Astrocyte of the spinal cord (primary cell): Measurements from ENCODE around the gene YPEL1.
"Not testable (repeated sequence)": the region's sequence is repeated elsewhere in the genome, so short reads cannot be mapped to it uniquely, and the experiment has no call there.

Experiments
- DNase-seq: peaks from one replicate; pipeline ENCODE4 v3.0.0; 2011; ENCODE audit warnings: low read depth, low spot score
- H3K4me3 ChIP-seq: 2 replicates; pipeline ENCODE4 v1.5.1; 2011; ENCODE audit warnings: low read depth, mild to moderate bottlenecking, low read length, moderate library complexity
- in situ Hi-C: cut with HindIII; loops from 2 replicates; pipeline ENCODE4 v1.10.0; 2017; ENCODE audit warnings: low sequenced_read_pairs
- TF ChIP-seq, protein P1 (sequence below): IDR thresholded peaks from 2 replicates; pipeline ENCODE4 v1.5.1; 2012; ENCODE audit warnings: low read depth, mild to moderate bottlenecking, low read length, inconsistent platforms

YPEL1 gene

GRCh38 chr22:21730535-21731308 lies 4.9 kb downstream of the YPEL1 start:
- no peak overlapping the region for H3K4me3 ChIP-seq
- DNase-seq, result no peak
- in situ Hi-C loops, result no loop called here
- TF ChIP-seq, protein P1, sequence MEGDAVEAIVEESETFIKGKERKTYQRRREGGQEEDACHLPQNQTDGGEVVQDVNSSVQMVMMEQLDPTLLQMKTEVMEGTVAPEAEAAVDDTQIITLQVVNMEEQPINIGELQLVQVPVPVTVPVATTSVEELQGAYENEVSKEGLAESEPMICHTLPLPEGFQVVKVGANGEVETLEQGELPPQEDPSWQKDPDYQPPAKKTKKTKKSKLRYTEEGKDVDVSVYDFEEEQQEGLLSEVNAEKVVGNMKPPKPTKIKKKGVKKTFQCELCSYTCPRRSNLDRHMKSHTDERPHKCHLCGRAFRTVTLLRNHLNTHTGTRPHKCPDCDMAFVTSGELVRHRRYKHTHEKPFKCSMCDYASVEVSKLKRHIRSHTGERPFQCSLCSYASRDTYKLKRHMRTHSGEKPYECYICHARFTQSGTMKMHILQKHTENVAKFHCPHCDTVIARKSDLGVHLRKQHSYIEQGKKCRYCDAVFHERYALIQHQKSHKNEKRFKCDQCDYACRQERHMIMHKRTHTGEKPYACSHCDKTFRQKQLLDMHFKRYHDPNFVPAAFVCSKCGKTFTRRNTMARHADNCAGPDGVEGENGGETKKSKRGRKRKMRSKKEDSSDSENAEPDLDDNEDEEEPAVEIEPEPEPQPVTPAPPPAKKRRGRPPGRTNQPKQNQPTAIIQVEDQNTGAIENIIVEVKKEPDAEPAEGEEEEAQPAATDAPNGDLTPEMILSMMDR, result no peak

DNA sequence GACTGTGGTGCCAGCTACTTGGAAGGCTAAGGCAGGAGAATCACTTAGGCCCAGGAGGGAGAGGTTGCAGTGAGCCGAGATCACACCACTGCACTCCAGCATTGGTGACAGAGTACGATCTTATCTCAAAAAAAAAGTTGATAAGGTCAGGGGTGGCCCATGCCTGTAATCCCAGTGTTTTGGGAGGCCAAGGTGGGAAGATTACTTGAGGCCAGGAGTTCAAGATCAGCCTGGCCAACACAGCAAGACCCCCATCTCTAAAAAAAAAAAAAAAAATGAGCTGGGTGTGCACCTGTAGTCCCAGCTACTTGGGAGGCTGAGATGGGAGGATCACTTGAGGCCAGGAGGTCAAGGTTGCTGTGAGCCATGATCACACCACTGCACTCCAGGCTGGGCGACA lies 6.4 kb downstream of the YPEL1 start:
- H3K4me3 ChIP-seq, in situ Hi-C loops, DNase-seq: not testable (repeated sequence)

DNA sequence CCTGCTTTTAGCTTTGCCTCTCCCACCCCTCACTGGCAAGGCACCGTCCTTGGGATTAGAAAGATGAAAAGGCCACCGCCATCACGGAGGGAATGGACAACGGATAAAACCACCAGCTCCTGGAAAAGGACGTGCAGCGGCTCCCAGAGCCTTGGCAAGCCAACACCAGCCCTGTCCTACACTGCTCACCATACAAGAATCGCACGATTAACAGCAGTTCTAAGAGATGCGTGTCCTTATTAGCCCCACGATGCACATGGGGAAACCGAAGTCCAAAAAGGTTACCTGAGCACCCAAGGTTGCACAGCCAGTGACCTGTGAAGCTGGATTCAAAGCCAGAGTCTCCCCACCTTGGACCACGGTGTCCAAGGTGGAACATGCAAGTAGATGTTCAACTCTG lies 7.3 kb downstream of the YPEL1 start:
- no peak overlapping the region for H3K4me3 ChIP-seq
- in situ Hi-C loops, result no loop called here
- no peak for DNase-seq
- TF ChIP-seq, protein P1, result no peak

- no peak overlapping the region for H3K4me3 ChIP-seq
- TF ChIP-seq, protein P1, result no peak
- in situ Hi-C loops, result no loop called here
- no peak for DNase-seq
Measured at GRCh38 chr22:21727768-21728167, 7.8 kb downstream of the YPEL1 start.

DNA sequence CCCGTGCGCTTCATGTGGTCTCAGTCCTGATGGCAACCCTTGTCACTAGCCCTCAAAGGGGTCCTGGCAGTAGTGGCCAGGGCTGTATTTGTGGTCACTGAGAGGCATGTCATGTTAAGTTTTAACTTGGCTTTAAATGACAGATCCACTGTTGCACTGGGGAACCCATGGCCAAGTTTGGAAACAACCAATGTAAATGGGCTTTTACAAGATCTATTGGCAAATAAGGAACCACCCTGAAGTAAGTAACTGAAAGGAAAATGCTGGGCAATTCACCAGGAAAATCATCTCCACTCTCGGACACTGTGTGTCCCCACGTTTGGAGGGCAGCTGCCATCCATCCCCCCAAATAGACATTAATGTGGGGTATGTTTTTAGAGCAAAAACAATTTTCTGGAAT lies 8.4 kb downstream of the YPEL1 start:
- no peak for DNase-seq
- TF ChIP-seq, protein P1, result no peak
- H3K4me3 ChIP-seq, result no peak overlapping the region
- in situ Hi-C loops, result no loop called here

GRCh38 chr22:21726650-21727049 lies 8.9 kb downstream of the YPEL1 start:
- TF ChIP-seq, protein P1, result peak; percentile 36
- no peak for DNase-seq
- no peak overlapping the region for H3K4me3 ChIP-seq
- in situ Hi-C loops, result no loop called here

DNA sequence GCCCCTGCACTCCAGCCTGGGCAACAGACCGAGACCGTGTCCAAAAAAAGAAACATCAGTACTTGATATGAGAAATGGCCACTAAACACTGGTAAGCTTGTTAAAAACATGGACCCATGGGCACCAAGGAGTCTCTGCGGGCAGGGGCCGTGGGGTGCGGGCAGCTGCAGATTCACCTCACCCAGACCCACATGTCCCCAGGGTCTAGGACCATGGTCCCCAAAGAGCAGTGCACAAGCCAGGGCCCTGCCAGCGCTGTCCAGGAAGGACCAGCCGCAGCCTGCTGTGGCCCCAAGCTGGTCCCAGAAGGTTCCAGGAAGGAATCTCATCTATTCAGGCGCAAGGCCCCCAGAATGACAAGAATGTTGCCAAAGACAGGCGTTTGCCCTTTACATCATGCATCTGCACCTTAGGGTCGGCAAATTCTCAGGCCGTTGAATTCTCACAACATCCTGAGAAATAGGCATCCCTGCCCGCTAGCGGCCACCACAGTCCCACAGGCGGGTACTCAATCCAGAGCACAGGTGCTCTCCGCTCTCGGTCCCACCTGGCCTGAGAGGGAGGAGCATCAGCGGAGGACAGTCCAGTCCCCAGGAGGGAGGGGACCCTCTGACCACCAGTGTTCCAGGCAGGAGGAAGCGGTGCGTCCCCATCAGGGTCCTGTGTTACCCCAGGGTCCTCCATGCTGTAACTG lies 9.5 kb downstream of the YPEL1 start:
- no peak overlapping the region for H3K4me3 ChIP-seq
- in situ Hi-C loops, result no loop called here
- DNase-seq, result no peak
- TF ChIP-seq, protein P1, result no peak

GRCh38 chr22:21724496-21724895 lies 11.1 kb downstream of the YPEL1 start:
- not testable (repeated sequence) for DNase-seq, H3K4me3 ChIP-seq
- in situ Hi-C loops, result loop anchor here (25.0 kb wide), 1 partner anchor 213 kb away; no protein-coding TSS in a partner anchor

DNA sequence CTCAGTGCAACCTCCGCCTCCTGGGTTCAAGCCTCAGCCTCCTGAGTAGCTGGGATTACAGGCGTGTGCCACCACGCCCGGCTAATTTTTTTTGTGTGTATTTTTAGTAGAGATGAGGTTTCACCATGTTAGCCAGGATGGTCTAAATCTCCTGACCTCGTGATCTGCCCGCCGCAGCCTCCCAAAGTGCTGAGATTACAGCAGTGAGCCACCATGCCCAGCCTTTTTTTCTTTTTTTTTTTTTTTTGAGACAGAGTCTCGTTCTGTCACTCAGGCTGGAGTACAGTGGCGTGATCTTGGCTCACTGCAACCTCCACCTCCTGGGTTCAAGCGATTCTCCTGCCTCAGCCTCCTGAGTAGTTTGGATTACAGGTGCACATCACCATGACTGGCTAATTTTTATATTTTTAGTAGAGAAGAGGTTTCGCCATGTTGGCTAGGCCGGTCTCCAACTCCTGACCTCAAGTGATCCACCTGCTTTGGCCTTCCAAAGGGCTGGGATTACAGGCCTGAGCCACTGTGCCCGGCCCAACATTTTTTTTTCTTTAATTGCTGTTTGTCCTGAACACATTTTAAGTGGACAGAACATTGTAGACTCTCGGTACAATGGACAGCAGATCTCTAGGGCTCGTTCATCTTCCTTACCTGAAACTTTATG lies 14.3 kb downstream of the YPEL1 start:
- DNase-seq, H3K4me3 ChIP-seq: not testable (repeated sequence)
- in situ Hi-C loops, result loop anchor here (25.0 kb wide), 1 partner anchor 216 kb away; no protein-coding TSS in a partner anchor
